Measurements from ENCODE around the gene CREG1.
"Not testable (repeated sequence)": the region's sequence is repeated elsewhere in the genome, so short reads cannot be mapped to it uniquely, and the experiment has no call there.

CREG1 gene

DNA sequence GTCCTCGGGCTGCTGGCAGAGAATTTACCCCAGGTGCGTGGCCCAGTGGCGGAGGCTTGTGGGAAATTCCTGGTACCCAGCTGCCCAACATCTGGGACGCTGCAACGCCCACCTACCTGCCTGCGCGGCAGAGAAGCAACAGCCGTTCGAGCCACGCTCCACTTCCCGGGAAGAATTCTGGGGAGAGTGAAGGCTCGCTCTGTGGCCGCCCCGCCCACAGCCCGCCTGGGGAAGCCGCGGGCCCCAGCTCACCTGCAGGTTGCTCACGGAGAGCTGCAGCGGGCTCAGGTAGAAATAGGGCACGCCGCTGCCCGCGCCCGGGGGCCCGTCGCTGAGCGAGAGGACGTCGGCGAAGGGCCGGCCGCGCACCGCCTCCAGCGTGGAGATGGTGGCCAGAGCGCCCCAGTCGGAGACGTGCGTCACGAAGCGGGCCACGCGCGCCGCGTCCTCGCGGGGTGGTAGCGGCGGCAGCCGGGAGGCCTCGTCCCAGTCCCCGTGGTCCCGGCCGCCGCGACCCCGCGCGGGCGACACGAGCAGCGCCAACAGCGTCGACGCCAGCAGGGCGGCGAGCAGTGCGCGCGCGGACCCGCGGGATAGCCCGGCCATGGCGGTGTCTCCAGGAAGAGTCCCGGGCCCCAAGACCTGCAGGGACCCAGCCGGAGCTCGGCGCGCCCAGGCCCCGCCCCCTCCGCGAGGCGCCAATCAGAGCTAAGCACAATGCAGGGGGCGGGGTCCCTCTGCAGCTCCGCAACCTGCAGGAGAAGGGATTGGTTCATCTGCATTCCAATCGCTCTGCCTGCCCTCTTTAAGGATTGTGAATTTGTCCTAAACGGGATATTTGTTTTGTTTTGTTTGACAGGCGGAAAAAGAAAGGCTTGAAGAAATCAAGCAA, at the start of gene CREG1:
TSS of gene CREG1 (minus strand) at position 627 of the 892 bp plus-strand sequence.
- DNase-seq = peak; percentile 89

GRCh38 chr1:167602840-167603239, 49.3 kb upstream of the CREG1 start:
- no peak for DNase-seq

DNA sequence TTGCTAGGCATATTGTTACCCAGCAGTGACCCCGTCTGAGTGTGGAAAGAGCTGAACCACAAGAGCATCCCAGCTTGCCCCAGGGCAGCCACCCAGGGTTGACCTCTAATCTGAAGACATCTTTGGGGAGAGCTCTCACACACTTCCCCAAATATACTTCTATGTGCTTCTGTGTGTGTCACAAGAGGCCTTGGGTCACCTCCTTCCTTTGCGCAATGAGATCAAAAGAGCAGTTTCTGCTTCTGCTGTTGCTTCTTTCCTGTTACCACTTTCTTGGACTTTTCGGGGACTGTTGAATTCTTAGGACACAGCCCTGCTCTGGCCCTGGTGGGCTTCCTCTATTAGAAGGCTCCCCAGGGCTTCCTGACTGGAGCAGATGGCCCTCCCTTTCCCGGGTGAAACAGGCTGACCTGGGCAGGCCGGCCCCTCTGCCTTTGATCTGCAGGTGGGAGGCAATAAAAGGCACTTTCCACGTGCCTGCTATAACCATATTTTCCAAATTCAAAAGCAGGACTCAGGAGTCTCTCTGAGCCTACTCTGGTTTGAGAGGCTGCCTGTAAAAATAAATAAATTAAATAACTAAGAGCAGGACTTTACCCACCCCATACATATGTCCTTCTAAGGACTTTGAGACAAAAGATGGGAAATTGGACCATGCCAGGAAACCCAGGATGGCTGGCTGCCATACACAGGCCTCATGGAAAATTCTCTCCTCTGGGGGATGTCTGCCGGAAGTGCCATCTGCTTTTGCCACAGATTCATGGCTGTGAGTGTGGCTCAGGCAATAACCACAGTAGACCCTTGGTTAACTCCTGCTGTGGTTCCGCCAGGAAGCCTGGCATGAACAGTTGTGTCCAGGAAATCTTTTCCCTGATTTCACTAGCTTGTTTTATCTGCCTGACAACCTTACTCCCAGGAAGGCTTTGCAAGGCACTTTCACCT, 48.2 kb upstream of the CREG1 start:
- DNase-seq = no peak

DNA sequence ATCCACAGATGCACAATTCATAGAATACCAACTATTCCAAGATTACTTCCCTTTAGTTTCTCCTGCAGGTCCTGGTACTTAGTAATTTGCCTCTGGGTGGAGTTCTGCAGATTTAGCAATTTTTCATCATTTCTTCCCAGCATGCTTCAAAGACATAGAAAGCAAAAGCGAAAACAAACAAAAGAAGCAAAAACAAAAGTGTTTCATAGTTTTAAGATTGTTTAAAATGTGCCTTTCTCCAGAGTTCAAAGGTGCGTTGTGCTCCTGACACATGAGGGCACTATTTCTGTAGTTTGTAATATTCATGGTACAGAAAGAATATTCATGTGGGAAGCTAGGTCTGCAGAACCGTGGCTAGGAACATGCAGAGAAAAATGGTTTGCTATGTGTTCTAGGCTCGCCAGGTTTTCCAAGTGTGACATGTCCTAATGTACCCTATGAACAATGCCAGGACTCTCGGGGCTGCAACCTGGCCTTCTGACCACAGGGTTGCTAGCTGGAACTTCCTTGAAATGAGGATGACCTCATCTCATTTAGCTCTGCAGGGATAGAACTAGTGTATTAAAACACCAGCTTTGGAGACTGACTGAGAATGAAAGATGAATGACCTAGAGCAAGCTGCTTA, 46.5 kb upstream of the CREG1 start:
- no peak for DNase-seq

GRCh38 chr1:167594822-167595221, 41.3 kb upstream of the CREG1 start:
- no peak for DNase-seq

- no peak for DNase-seq
Measured at GRCh38 chr1:167593860-167594259, 40.3 kb upstream of the CREG1 start.

DNA sequence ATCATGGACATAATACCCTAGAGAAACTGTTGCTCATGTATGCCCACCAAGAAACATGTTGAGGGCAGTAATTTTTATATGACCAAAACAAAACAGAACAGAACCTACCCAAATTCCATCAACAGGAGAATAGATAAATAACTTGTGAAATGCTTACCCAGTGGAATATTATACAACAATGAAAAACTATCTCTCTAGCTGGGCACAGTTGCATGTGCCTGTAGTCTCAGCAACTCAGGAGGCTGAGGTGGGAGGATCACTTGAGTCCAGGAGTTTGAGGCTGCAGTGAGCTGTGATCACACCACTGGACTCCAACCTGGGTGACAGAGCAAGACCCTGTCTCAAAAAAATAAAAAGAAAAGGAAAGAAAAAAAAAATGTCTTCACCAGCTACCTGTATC, 38.9 kb upstream of the CREG1 start:
- no peak for DNase-seq

DNA sequence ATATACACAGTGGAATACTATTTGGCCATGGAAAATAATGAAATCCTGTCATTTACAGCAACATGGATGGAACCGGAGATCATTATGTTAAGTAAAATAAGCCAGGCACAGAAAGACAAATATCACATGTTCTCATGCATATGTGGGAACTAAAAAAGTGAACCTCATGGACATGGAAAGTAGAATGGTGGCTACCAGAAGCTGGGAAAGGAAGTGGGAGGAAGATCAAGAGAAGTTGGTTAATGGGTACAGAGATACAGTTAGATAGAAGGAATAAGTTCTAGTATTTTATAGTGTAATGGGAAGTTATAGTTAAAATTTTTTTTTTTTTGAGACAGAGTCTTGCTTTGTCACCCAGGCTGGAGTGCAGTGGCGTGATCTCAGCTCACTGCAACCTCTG, 34.8 kb upstream of the CREG1 start:
- no peak for DNase-seq

DNA sequence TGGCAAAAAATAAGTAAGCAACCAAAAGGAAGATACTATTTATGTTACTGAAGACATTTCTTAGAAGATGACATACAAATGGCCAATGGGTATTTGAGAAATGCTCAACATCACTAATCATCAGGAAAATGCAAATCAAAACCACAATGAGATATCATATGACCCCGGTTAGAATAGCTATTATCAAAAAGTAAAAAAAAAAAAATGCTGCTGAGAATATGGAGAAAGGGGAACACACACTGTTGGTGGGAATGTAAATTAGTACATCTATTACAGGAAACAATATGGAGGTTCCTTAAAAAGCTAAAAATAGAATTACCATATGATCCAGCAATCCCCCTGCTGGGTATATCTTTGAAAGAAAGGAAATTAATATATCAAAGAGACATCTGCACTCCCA, 34.3 kb upstream of the CREG1 start:
- DNase-seq = no peak

DNA sequence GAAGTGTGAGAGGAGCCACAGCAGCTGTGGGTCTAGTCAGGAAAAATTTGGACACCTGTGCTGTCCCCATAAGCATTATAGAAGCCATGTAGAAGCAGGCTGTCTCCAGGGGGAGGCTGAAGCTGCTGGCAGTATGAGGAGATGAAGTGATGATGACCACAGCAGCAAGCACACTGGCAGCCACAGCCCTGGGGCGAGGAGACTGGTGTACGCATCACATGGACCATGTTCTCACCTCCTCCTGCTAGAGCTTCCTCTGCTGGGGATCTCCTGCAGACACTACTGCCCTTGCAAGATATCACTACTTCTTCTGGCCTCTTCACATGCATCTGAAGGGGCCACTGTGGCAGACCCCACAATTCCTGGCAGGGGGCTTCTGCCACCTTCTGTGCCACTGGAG, 33.8 kb upstream of the CREG1 start:
- DNase-seq = no peak

DNA sequence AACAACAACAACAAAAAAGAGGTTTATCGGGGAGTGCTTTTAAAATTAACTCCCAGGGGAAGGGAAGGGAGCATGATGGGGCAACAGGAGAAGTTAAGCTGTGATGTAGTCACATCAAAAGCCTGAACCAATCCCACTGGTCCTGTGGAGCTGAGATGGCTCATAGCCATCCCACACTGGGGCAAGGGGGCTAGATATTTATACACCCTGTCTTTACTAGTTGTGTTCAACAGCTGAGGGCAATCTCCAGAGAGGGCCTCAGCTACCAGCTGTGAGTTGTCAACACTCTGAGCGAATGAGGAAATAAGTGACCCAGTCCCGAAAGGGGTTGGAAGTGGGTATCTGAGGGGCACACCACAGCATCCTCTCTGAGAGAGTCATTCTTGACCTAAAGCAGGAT, 31.0 kb upstream of the CREG1 start:
- no peak for DNase-seq

- DNase-seq = no peak
Measured at GRCh38 chr1:167582722-167583121, 29.2 kb upstream of the CREG1 start.

DNA sequence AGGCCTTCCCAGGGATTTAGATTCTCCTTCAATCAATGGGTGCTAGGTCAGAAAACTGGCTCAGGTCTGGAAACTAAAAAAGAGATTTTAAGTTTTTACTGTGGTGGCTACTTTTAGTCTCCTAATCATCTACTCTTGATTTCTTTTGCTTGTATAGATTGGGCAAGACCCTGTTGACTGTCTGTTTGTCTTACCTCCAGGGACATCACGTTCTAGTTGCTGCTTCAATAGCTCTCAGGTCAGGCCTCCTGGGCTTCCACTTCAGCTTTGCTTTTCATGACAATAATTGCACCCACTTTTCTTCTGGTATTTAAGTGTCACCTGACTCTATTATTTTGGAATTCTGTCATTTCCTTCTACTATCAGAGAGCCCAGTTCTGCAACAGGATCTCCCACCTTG, 28.5 kb upstream of the CREG1 start:
- DNase-seq = no peak

DNA sequence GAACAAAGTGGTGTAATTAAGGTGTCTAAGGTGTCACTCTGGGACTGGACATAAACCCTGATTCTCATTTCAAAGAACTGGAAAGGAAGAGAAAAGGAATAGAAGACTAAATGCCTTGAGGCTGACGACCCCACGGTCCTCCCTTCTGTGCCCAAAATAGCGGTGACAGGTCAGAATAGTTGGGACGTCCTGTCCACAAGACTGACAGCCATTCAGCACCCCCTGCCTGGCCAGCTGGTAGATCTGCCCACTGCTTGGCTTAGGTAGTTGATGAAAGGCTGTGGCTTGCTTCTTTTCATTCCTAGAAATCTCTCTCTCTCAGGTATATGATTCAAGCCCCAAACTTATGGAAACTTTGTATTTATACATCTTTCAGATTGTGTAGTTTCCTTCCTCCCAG, 26.4 kb upstream of the CREG1 start:
- DNase-seq = no peak

- DNase-seq = no peak
Measured at GRCh38 chr1:167578939-167579521, 25.5 kb upstream of the CREG1 start.

DNA sequence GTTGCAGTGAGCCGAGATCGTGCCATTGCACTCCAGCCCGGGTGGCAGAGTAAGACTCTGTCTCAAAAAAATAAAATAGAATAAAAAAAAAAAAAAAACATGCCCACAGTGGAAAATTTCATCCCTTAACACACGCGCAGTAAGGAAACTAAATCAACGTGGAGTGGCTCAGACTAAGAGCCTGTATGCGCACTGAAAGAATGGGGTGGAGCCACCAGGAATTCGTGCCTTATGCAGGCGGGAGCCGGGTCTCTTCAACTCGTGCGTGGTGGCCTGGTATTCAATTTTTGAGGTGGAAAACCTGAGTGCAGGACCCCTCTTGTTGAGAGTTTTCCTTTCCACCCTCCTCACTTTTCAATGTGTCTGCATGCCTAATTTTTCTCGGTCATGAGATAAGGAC, 22.1 kb upstream of the CREG1 start:
- DNase-seq = no peak

DNA sequence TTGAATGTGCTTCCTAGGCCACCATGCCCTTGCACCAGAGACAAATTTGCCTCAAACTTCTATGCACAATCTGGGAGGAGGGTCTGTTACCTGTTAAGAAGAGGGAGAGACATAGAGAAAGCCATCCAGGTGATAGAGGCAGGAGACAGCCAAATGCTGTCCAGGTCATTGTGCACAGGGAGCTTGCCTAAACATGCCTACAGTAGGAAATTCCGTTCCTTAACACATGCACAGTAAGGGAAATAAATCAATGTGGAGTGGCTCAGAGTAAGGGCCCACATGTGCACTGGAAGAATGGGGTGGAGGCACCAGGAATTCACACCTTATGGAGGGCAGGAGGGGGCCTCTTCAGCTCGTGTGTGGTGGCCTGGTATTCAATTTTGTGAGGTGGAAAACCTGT, 19.5 kb upstream of the CREG1 start:
- no peak for DNase-seq

GRCh38 chr1:167570712-167571111, 17.1 kb upstream of the CREG1 start:
- DNase-seq = not testable (repeated sequence)

DNA sequence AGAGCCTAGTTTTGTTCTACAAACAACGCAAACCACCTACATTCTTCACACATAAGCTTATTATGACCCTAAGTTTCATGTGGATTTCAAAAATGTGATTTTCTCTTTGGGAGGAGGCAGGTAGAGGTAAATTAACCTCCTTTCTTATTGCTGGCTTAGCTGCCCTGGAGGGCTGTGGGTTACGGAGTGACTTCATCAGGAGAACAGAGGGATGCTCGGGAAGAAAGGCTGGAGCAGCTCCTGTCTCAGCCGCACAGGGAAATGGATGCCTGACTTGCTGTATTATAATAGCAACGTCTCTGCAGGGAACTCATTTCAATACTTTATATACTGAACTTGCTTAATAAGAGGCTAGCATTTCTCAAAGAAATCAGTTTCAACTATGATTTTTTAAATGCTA, 14.1 kb upstream of the CREG1 start:
- no peak for DNase-seq

GRCh38 chr1:167566766-167567165, 13.2 kb upstream of the CREG1 start:
- no peak for DNase-seq

GRCh38 chr1:167565922-167566321, 12.4 kb upstream of the CREG1 start:
- no peak for DNase-seq

DNA sequence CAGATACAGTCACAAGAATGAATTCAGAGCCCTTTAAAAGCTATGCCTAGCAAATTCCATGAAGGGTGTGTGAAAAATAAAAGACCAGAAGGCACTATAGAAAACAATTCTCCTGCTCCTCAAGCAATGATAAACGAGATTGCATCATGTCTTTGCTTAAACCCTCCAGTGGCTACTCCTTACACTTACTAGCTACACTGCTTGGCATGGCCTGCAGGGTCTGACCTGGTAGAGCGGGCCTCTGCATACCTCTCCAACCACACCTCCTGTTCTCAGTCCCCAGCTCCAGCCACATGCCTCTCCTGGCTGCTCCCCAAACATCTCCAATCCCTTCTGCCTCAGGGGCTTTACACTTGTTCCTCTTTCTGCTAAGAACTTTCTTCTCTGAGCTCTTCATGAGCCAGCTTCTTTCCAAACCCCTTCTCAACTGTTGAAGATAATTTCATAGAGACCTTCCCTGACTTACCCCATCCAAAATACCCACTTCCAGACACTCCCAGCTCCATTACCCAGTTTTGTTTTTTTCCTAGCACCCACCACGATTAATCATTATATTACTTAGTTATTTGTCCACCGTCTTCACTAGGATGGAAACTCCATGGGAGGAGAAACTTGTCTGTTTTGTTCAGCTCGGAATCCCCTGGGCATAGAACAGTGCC, 11.2 kb upstream of the CREG1 start:
- peak; percentile 11 for DNase-seq

Data from DMS79 (cell line).